ENCODE measurements around the gene TMEM9.

GRCh38 chr1:201163707-201164106 lies 9.4 kb upstream of the TMEM9 start:
- TF ChIP-seq, protein P1, sequence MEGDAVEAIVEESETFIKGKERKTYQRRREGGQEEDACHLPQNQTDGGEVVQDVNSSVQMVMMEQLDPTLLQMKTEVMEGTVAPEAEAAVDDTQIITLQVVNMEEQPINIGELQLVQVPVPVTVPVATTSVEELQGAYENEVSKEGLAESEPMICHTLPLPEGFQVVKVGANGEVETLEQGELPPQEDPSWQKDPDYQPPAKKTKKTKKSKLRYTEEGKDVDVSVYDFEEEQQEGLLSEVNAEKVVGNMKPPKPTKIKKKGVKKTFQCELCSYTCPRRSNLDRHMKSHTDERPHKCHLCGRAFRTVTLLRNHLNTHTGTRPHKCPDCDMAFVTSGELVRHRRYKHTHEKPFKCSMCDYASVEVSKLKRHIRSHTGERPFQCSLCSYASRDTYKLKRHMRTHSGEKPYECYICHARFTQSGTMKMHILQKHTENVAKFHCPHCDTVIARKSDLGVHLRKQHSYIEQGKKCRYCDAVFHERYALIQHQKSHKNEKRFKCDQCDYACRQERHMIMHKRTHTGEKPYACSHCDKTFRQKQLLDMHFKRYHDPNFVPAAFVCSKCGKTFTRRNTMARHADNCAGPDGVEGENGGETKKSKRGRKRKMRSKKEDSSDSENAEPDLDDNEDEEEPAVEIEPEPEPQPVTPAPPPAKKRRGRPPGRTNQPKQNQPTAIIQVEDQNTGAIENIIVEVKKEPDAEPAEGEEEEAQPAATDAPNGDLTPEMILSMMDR (IDR thresholded peaks at IDR 0.05), result no peak
- TF ChIP-seq POLR2A (IDR thresholded peaks at IDR 0.05), result no peak
